Vagina (tissue), 2 donors: ENCODE measurements around the gene FOXL3.

Experiments used
- CTCF ChIP-seq, 3 experiments: fragments of 450-650 bp in 2 of 3; fragments of 200-600 bp in 1 of 3; sonication (generic) in 1 of 3; IDR thresholded peaks; one replicate each; pipeline ENCODE4 v1.5.1; 2017 to 2019; ENCODE audit warnings: antibody characterized with exemption in 3 of 3, mild to moderate bottlenecking in 2 of 3, moderate library complexity in 2 of 3
- POLR2A ChIP-seq, 2 donors: fragments of 450-650 bp; IDR thresholded peaks; one replicate each; pipeline ENCODE4 v1.6.1; 2017; ENCODE audit warnings: antibody characterized with exemption in 2 of 2, mild to moderate bottlenecking in 2 of 2, moderate library complexity in 2 of 2
- POLR2AphosphoS5 ChIP-seq, 2 donors: sonication (generic); formaldehyde crosslinking; IDR thresholded peaks; one replicate each; pipeline ENCODE4 v1.9.0; 2017; ENCODE audit warnings: antibody characterized with exemption in 2 of 2, mild to moderate bottlenecking in 2 of 2, low read depth in 1 of 2; ENCODE audit not compliant: insufficient read depth in 1 of 2

- no peak for TF ChIP-seq CTCF (IDR thresholded peaks at IDR 0.05)
- TF ChIP-seq POLR2AphosphoS5 (IDR thresholded peaks at IDR 0.05; ENCODE audit: insufficient read depth in 1 of 2, low read depth in 1 of 2) = no peak
- no peak for TF ChIP-seq POLR2A (IDR thresholded peaks at IDR 0.05)
Observed at GRCh38 chr7:322708-323111, 32.7 kb downstream of the FOXL3 start.
